Stimulated activated CD4-positive, alpha-beta T cell treated with anti-CD3 and anti-CD28 coated beads, Interleukin-4, amount 100 ng/mL, for 1 hour (primary cell): ENCODE data around the gene TRIM10.
"Not testable (repeated sequence)": the region's sequence is repeated elsewhere in the genome, so short reads cannot be mapped to it uniquely, and the experiment has no call there.

Experiments used
- DNase-seq: peaks from one replicate; pipeline ENCODE4 v3.0.0-alpha.2; 2020

The TRIM10 gene

DNA sequence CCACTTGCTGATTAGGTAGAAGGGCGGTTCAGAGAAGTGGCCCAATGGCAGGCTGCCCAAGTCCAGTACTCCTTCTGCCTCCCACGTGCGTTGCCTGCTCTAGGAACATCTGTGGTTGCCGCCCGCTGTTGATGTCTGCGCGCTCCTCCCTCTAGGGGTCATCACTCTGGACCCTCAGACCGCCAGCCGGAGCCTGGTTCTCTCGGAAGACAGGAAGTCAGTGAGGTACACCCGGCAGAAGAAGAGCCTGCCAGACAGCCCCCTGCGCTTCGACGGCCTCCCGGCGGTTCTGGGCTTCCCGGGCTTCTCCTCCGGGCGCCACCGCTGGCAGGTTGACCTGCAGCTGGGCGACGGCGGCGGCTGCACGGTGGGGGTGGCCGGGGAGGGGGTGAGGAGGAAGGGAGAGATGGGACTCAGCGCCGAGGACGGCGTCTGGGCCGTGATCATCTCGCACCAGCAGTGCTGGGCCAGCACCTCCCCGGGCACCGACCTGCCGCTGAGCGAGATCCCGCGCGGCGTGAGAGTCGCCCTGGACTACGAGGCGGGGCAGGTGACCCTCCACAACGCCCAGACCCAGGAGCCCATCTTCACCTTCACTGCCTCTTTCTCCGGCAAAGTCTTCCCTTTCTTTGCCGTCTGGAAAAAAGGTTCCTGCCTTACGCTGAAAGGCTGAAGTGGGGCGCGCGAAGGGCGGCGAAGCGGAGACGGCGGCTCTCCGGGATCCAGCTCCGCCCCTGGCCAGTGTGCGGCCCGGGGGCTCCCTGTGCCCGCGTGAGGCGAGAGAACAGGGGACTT, 10.9 kb upstream of the TRIM10 start:
- no peak for DNase-seq

- no peak for DNase-seq
Observed at GRCh38 chr6:30169658-30170614, 8.9 kb upstream of the TRIM10 start.

GRCh38 chr6:30168741-30169140, 7.7 kb upstream of the TRIM10 start:
- no peak for DNase-seq

GRCh38 chr6:30167101-30167500, 6.1 kb upstream of the TRIM10 start:
- no peak for DNase-seq

GRCh38 chr6:30165238-30165637, 4.2 kb upstream of the TRIM10 start:
- DNase-seq: not testable (repeated sequence)

DNA sequence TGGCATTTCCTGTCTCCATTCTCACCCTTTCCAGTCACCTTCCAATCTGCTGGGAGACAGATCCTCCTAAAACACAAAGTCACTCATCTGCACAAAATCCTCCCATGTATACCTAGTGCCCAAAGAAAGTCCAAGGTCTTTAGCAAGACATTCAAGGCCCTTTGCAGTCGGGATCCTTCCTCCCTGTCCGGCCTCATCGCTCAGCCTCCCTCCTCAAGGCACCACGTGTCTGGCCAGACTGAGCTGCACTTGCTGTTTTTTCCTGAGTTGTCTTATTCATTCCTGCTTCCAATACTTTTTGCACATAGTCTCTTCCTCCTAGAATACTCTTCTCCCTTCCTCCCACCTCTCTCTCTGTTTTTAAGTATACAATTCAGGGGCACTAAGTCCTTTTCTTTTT, 3.7 kb upstream of the TRIM10 start:
- DNase-seq: no peak

- DNase-seq: no peak
Observed at GRCh38 chr6:30163918-30164654, 3.1 kb upstream of the TRIM10 start.

DNA sequence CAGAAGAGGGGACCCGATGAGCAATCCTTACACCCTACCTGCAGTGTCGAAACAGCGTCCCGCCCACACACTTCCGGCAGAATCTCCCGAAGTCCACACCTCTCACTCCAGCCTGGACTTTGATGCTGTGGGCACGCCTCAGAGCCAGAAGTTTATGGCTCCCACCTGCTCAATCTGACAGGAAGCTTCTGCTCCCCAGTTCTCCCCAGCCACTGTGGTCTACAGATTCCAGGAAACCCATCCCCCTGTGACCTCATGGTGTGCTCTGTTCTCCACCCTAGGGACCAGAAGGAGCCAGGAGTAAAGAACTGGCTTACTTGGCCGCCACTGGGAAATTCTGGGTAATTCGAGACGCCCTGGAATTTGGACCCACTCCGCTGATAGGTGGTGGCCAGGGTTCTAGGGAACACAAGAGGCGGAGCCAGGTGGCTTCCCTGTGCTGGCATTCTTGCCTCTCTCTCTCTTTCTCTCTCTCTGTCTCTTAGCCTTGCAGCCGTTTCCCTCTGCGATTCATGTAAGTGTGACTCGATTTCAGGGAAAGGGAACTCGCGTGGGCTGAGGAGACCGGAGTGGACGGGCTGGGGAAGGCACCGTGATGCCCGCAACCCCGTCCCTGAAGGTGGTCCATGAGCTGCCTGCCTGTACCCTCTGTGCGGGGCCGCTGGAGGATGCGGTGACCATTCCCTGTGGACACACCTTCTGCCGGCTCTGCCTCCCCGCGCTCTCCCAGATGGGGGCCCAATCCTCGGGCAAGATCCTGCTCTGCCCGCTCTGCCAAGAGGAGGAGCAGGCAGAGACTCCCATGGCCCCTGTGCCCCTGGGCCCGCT, 2.3 kb upstream of the TRIM10 start, which contains the start of gene TRIM15:
Gene TRIM15, plus strand, starts transcription at position 457 of the 828 bp plus-strand sequence. Its CDS starts 139 bp downstream, at position 596.
- DNase-seq: peak; percentile 60

GRCh38 chr6:30162265-30163089, 1.5 kb upstream of the TRIM10 start:
- DNase-seq: no peak

- no peak for DNase-seq
Observed at GRCh38 chr6:30160008-30160784, 815 bp downstream of the TRIM10 start.

- DNase-seq: no peak
Observed at GRCh38 chr6:30158475-30159040, 2.5 kb downstream of the TRIM10 start.

DNA sequence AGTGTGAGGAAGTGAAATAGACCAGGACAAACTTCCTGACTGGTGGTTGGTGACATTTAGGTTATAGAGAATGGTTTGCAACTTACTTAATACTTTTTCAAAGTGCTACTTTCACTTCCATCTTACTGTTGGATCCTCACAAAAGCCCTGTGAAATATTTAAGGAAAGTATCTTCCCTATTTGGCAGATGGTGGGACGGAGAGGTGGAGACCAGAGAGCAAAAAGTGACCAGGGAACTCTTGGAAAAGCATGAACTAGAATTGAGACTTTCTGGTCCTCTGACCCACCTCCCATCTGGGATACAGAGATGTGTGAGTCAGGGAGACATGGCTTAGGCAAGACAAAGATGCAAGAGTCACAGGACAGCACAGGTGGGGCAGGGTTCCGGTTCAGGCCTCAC, 3.0 kb downstream of the TRIM10 start:
- DNase-seq: no peak

GRCh38 chr6:30157581-30157980, 3.4 kb downstream of the TRIM10 start:
- DNase-seq: no peak

DNA sequence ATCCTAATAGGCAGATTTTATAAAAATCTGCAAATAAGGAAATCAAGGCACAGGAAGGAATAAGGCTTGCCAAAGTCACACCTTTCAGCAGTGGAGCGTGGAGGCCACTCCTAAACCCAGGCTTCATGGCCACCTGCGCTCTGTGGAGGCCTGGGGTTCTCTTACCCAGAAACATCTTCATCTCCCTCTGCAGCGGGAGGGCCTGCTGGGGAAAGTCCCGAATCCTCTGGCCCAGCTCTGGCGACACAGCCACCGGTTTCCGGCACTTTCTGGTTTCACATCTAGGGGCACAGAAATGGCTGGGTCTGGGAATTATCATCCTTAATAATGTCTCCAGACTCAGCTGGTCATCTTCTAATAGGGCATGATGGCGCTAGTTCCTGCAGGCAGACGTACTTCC, 4.2 kb downstream of the TRIM10 start:
- DNase-seq: no peak

GRCh38 chr6:30156262-30156599, 4.8 kb downstream of the TRIM10 start:
- DNase-seq: no peak

DNA sequence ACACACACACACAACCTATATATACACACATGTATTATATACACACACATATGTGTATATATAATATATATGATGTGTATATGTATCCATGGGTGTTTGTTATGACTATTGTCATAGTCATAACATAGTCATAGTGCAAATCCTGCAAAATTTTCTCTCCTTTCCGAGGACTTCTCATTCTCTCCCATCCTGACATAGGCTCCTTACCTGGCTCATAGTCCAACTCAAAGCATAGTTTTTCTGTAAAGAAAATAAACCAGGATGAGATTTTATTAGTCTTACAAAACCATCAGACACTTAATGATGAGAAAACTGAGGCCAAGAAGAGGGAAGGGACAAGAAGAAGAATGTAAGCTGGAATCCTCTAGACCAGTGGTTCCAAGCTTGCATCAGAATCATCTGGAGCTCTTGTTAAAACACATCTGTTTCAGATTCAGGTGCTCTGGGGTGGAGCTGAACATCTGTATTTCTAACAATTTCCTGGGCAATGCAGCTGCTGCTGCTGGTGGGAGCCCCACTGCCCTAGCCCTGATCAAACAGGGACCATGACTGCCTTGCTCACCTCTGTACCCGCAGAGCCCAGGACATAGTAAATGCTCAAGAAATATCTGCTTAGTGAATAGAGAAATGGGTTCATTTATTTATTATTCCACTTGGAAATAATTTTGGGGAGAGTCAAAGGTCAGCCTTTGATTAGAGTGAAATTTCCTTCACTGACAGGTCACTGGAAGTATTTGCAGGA, 5.3 kb downstream of the TRIM10 start:
- DNase-seq: no peak

DNA sequence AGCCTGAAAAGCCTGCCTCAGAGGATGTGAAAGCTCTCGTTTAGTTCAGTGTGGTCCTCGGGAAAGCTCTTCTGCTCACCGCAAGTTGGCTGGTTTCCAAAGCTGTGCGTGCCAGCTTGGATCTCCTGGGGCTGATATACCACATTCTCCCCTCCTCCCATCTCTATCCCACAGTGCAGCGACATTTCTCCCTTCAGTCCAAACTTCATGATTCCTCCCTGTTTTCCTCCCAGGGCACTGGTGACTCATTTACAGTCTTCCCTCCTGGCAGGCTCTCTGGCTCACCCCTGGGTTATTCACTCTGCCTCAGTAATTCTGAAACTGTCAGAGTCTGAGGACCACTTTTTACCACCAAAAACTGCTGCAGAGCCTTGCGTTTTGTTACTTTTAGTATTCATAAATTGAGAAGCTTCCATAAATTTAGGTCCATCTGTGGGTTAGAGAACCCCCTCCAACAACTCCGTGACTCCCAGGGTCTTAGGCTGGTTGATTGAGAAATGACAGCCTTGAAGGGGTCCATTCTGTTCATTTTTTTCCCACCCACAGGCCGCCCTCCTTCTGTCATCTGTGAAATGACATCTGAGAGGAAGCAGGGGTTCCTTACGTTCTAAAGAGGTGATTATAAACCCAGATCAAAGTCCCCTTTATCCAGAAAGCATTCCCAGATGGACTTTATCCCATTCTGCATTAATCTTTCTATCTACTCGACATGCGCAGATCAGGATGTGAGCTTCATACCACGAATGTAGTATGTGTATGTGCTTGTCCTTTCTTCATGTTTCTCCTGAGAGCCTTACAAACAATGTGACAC, 6.1 kb downstream of the TRIM10 start:
- no peak for DNase-seq

GRCh38 chr6:30154061-30154460, 7.0 kb downstream of the TRIM10 start:
- DNase-seq: no peak
